ENCODE results near the gene MTCL1. TPM values are rescaled to one million over a fixed set of nuclear protein-coding genes. Genes with fewer than 3 reads are reported as not detected.

Gene MTCL1
- total RNA-seq, 1 experiment from 2014 or later = 22.7 TPM

GRCh38 chr18:8747440-8747937 is 42.1 kb downstream of the MTCL1 start:
- BruUV-seq (replicated peaks) = no TSS peak

GRCh38 chr18:8749492-8749891 is 44.1 kb downstream of the MTCL1 start:
- no peak overlapping the region for H3K9ac ChIP-seq (ENCODE audit: low read length)
- CTCF ChIA-PET = no interaction called here
- H4K20me1 ChIP-seq (ENCODE audit: insufficient read depth) = no peaks in the 10 kb centered on the region
- no peak overlapping the region for H2AFZ ChIP-seq (ENCODE audit: low read depth, low read length, poor library complexity, severe bottlenecking)
- RAD21 ChIA-PET (ENCODE audit: low non-redundant PET in 1 of 2, low total read pairs in 2 of 2, uncharacterized antibody in 2 of 2, unreplicated experiment in 2 of 2) = no interaction called here
- no peak for ATAC-seq
- H3K4me3 ChIP-seq (replicated peaks in 1 of 2; ENCODE audit: low read depth in 1 of 2, low read length in 2 of 2) = no peak overlapping the region
- H3K36me3 ChIP-seq (ENCODE audit: control insufficient read depth in 1 of 2, insufficient read depth in 2 of 2, low read length in 2 of 2) = no peaks in the 10 kb centered on the region
- TF ChIP-seq REST (IDR thresholded peaks at IDR 0.05; ENCODE audit: low read depth) = no peak
- TF ChIP-seq POLR2AphosphoS5 (IDR thresholded peaks at IDR 0.05; ENCODE audit: low read depth, low read length) = no peak
- no peak for TF ChIP-seq POLR2A (IDR thresholded peaks at IDR 0.05; ENCODE audit: borderline replicate concordance, extremely low read depth, insufficient read depth, insufficient read length)
- TF ChIP-seq EGR1 (IDR thresholded peaks at IDR 0.05; ENCODE audit: low read depth) = no peak
- TF ChIP-seq CTCF (IDR thresholded peaks at IDR 0.05 in 2 of 3, conservative IDR thresholded peaks at IDR 0.05 in 1 of 3; ENCODE audit: borderline replicate concordance in 1 of 3, insufficient read depth in 1 of 3, low read depth in 2 of 3, low read length in 2 of 3) = no peak
- TF ChIP-seq ATF3 (IDR thresholded peaks at IDR 0.05) = no peak
- no peak for TF ChIP-seq FOSL1 (IDR thresholded peaks at IDR 0.05; ENCODE audit: low read depth)
- TF ChIP-seq TCF7L2 (IDR thresholded peaks at IDR 0.05; ENCODE audit: borderline replicate concordance, extremely low read depth, insufficient read depth, insufficient read length) = no peak
- no peak for TF ChIP-seq CBX3 (IDR thresholded peaks at IDR 0.05; ENCODE audit: low read depth)
- TF ChIP-seq SRF (IDR thresholded peaks at IDR 0.05; ENCODE audit: low read depth) = no peak
- no peak for TF ChIP-seq ELF1 (IDR thresholded peaks at IDR 0.05; ENCODE audit: borderline replicate concordance, low read depth)
- no peak for TF ChIP-seq RAD21 (IDR thresholded peaks at IDR 0.05; ENCODE audit: low read depth)
- H3K27me3 ChIP-seq (ENCODE audit: insufficient read depth, low read length) = no peaks in the 10 kb centered on the region
- POLR2A ChIA-PET = no interaction called here
- no TSS peak for BruUV-seq (replicated peaks)
- no peaks in the 10 kb centered on the region for H3K4me1 ChIP-seq (ENCODE audit: control insufficient read depth in 1 of 2, insufficient read depth in 2 of 2, low read length in 2 of 2)
- intact Hi-C loops (cut with micrococcal nuclease) = loop anchor here (10.0 kb wide), 1 partner anchor 55 kb away; no protein-coding TSS in a partner anchor
- no peak overlapping the region for H3K27ac ChIP-seq (ENCODE audit: low read depth, low read length)
- no peak overlapping the region for H3K4me2 ChIP-seq (ENCODE audit: low read length)
- no peak for DNase-seq (ENCODE audit: low read depth, low spot score)
- H3K9me3 ChIP-seq (ENCODE audit: control insufficient read depth in 1 of 2, insufficient read depth in 1 of 2, low read depth in 1 of 2, low read length in 2 of 2) = no peaks in the 10 kb centered on the region
- H3K79me2 ChIP-seq (ENCODE audit: insufficient read depth, low read length) = peaks cover 11% of the 10 kb centered on the region; the same call in 1 of the 2 replicates
- H3K9me2 ChIP-seq (ENCODE audit: insufficient read depth) = no peaks in the 10 kb centered on the region

More at GRCh38 chr18:8747440-8747937, 42.1 kb downstream of the MTCL1 start:
- Histone ChIP-seq H3K9me2 (ENCODE audit: insufficient read depth) (no peaks in the 10 kb centered on the region), H3K9ac (ENCODE audit: low read length) (no peak overlapping the region), H3K4me2 (ENCODE audit: low read length) (no peak overlapping the region), H3K9me3 (ENCODE audit: control insufficient read depth in 1 of 2, insufficient read depth in 1 of 2, low read depth in 1 of 2, low read length in 2 of 2) (no peaks in the 10 kb centered on the region), H3K4me1 (ENCODE audit: control insufficient read depth in 1 of 2, insufficient read depth in 2 of 2, low read length in 2 of 2) (no peaks in the 10 kb centered on the region), H3K4me3 (replicated peaks in 1 of 2; ENCODE audit: low read depth in 1 of 2, low read length in 2 of 2) (no peak overlapping the region), H3K36me3 (ENCODE audit: control insufficient read depth in 1 of 2, insufficient read depth in 2 of 2, low read length in 2 of 2) (no peaks in the 10 kb centered on the region), H3K27me3 (ENCODE audit: insufficient read depth, low read length) (no peaks in the 10 kb centered on the region), H3K27ac (ENCODE audit: low read depth, low read length) (no peak overlapping the region), H3K79me2 (ENCODE audit: insufficient read depth, low read length) (peaks cover 11% of the 10 kb centered on the region; the same call in 1 of the 2 replicates), H2AFZ (ENCODE audit: low read depth, low read length, poor library complexity, severe bottlenecking) (no peak overlapping the region), H4K20me1 (ENCODE audit: insufficient read depth) (no peaks in the 10 kb centered on the region)
- ChIA-PET RAD21 (ENCODE audit: low non-redundant PET in 1 of 2, low total read pairs in 2 of 2, uncharacterized antibody in 2 of 2, unreplicated experiment in 2 of 2) (no interaction called here), POLR2A (no interaction called here), CTCF (no interaction called here)
- TF ChIP-seq CBX3 (IDR thresholded peaks at IDR 0.05; ENCODE audit: low read depth) (no peak), RAD21 (IDR thresholded peaks at IDR 0.05; ENCODE audit: low read depth) (no peak), SIN3A (IDR thresholded peaks at IDR 0.05; ENCODE audit: low read depth) (no peak), FOSL1 (IDR thresholded peaks at IDR 0.05; ENCODE audit: low read depth) (no peak)
- intact Hi-C loops (cut with micrococcal nuclease) = loop anchor here (10.0 kb wide), 1 partner anchor 57 kb away; no protein-coding TSS in a partner anchor
- ATAC-seq (no peak), DNase-seq (ENCODE audit: low read depth, low spot score) (no peak)

Measured in HCT116 (cell line).